ENCODE measurements around the gene TAOK2. TPM values are rescaled to one million over a fixed set of nuclear protein-coding genes. Genes with fewer than 3 reads are reported as not detected.

The TAOK2 gene
- total RNA-seq, 1 experiment from 2014 or later = 87.7 TPM

GRCh38 chr16:29963021-29963743 lies 10.5 kb upstream of the TAOK2 start:
- no peak for DNase-seq (ENCODE audit: low read depth)

GRCh38 chr16:29968205-29968604 lies 5.5 kb upstream of the TAOK2 start:
- DNase-seq (ENCODE audit: low read depth) = no peak

- no peak for DNase-seq (ENCODE audit: low read depth)
Measured at GRCh38 chr16:29971304-29971703, 2.4 kb upstream of the TAOK2 start.

- DNase-seq (ENCODE audit: low read depth) = no peak
Measured at GRCh38 chr16:29972500-29972899, 1.2 kb upstream of the TAOK2 start.

- no peak for DNase-seq (ENCODE audit: low read depth)
Measured at GRCh38 chr16:29972992-29973383, 680 bp upstream of the TAOK2 start.

GRCh38 chr16:29974291-29975133 lies 844 bp downstream of the TAOK2 start:
- DNase-seq (ENCODE audit: low read depth) = no peak

- DNase-seq (ENCODE audit: low read depth) = no peak
Measured at GRCh38 chr16:29975134-29975538, 1.5 kb downstream of the TAOK2 start.

- DNase-seq (ENCODE audit: low read depth) = no peak
Measured at GRCh38 chr16:29975811-29976511, 2.3 kb downstream of the TAOK2 start.

- DNase-seq (ENCODE audit: low read depth) = no peak
Measured at GRCh38 chr16:29977063-29977825, 3.6 kb downstream of the TAOK2 start.

GRCh38 chr16:29978081-29978480 lies 4.4 kb downstream of the TAOK2 start:
- no peak for DNase-seq (ENCODE audit: low read depth)

- no peak for DNase-seq (ENCODE audit: low read depth)
Measured at GRCh38 chr16:29978564-29979270, 5.0 kb downstream of the TAOK2 start.

- no peak for DNase-seq (ENCODE audit: low read depth)
Measured at GRCh38 chr16:29982560-29983419, 9.1 kb downstream of the TAOK2 start.

GRCh38 chr16:29983420-29984136 lies 9.9 kb downstream of the TAOK2 start:
- no peak for DNase-seq (ENCODE audit: low read depth)

GRCh38 chr16:29984137-29984763 lies 10.6 kb downstream of the TAOK2 start:
- DNase-seq (ENCODE audit: low read depth) = no peak

GRCh38 chr16:29984764-29985147 lies 11.1 kb downstream of the TAOK2 start:
- DNase-seq (ENCODE audit: low read depth) = no peak

GRCh38 chr16:29985271-29985811 lies 11.7 kb downstream of the TAOK2 start:
- DNase-seq (ENCODE audit: low read depth) = no peak

GRCh38 chr16:29986231-29986630 lies 12.6 kb downstream of the TAOK2 start:
- DNase-seq (ENCODE audit: low read depth) = no peak

- DNase-seq (ENCODE audit: low read depth) = no peak
Measured at GRCh38 chr16:29986931-29987330, 13.3 kb downstream of the TAOK2 start.

All from LHCN-M2 (cell line).